GM21423 (cell line): ENCODE data around the gene PKIB.

ENCODE experiments used
- ATAC-seq: cut with Tn5 transposase; IDR thresholded peaks from one replicate; pipeline ENCODE4 v1.9.1; 2021; ENCODE audit warnings: mild to moderate bottlenecking, moderate library complexity; ENCODE audit not compliant: unreplicated experiment

PKIB gene

GRCh38 chr6:122663981-122664380 lies 53.8 kb downstream of the PKIB start:
- ATAC-seq: no peak

- no peak for ATAC-seq
Measured at GRCh38 chr6:122665929-122666328, 55.7 kb downstream of the PKIB start.

- ATAC-seq: no peak
Measured at GRCh38 chr6:122666418-122666817, 56.2 kb downstream of the PKIB start.

- no peak for ATAC-seq
Measured at GRCh38 chr6:122669418-122669817, 59.2 kb downstream of the PKIB start.

- no peak for ATAC-seq
Measured at GRCh38 chr6:122669868-122670267, 59.7 kb downstream of the PKIB start.

- ATAC-seq: no peak
Measured at GRCh38 chr6:122671251-122671650, 61.0 kb downstream of the PKIB start.

GRCh38 chr6:122673343-122673961 lies 63.2 kb downstream of the PKIB start:
- ATAC-seq: peak; percentile 65

GRCh38 chr6:122676146-122676545 lies 65.9 kb downstream of the PKIB start:
- ATAC-seq: no peak

- ATAC-seq: no peak
Measured at GRCh38 chr6:122676688-122677087, 66.5 kb downstream of the PKIB start.

- ATAC-seq: no peak
Measured at GRCh38 chr6:122677406-122677805, 67.2 kb downstream of the PKIB start.

- ATAC-seq: no peak
Measured at GRCh38 chr6:122678841-122679240, 68.6 kb downstream of the PKIB start.

- no peak for ATAC-seq
Measured at GRCh38 chr6:122681705-122682104, 71.5 kb downstream of the PKIB start.

GRCh38 chr6:122683989-122684651 lies 73.9 kb downstream of the PKIB start:
- peak; percentile 65 for ATAC-seq

- no peak for ATAC-seq
Measured at GRCh38 chr6:122692175-122692598, 82.0 kb downstream of the PKIB start.

- ATAC-seq: no peak
Measured at GRCh38 chr6:122692807-122693580, 82.8 kb downstream of the PKIB start.

- no peak for ATAC-seq
Measured at GRCh38 chr6:122694075-122694474, 83.9 kb downstream of the PKIB start.

- no peak for ATAC-seq
Measured at GRCh38 chr6:122694602-122695001, 84.4 kb downstream of the PKIB start.

GRCh38 chr6:122695188-122695587 lies 85.0 kb downstream of the PKIB start:
- ATAC-seq: no peak

- no peak for ATAC-seq
Measured at GRCh38 chr6:122696079-122696478, 85.9 kb downstream of the PKIB start.

GRCh38 chr6:122696853-122697252 lies 86.6 kb downstream of the PKIB start:
- no peak for ATAC-seq

- no peak for ATAC-seq
Measured at GRCh38 chr6:122697458-122697857, 87.3 kb downstream of the PKIB start.

- ATAC-seq: no peak
Measured at GRCh38 chr6:122701666-122702065, 91.5 kb downstream of the PKIB start.
